ENCODE measurements around the gene ASCL2.

DNA sequence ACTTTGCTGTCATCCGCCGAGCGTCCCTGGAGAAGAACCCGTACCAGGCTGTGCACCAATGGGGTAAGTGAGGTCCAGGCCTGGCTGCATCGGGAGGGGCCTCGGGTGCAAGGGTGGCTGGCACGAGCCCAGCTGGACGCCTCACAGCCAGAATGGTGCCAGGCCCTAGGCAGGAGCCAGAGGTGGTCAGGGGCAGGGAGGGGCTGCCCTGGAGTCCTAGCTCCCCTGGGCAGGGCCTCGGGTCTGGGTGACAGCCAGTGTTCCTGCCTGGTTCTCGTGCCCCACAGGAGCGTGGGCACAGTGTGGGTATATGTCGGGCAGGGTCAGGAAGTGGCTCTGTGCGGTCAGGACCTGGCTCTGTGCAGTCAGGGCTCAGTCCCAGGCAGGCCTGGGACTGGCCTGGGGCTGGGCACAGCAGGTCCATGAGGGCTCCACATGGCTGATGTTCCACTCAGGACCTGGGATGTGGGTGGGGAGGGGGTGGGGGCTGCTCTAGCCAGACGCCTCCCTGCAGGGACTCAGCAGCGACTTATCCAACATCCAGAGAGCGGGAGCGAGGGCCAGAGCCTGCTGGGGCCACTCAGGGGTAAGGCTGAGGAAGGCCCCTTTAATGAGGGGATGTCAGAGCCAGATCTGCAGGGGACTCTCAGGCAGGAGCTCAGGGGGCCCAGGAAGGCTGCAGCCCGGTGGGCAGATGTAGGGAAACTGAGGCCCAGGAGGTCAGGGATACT, 32.7 kb upstream of the ASCL2 start:
- TF ChIP-seq, protein P1, sequence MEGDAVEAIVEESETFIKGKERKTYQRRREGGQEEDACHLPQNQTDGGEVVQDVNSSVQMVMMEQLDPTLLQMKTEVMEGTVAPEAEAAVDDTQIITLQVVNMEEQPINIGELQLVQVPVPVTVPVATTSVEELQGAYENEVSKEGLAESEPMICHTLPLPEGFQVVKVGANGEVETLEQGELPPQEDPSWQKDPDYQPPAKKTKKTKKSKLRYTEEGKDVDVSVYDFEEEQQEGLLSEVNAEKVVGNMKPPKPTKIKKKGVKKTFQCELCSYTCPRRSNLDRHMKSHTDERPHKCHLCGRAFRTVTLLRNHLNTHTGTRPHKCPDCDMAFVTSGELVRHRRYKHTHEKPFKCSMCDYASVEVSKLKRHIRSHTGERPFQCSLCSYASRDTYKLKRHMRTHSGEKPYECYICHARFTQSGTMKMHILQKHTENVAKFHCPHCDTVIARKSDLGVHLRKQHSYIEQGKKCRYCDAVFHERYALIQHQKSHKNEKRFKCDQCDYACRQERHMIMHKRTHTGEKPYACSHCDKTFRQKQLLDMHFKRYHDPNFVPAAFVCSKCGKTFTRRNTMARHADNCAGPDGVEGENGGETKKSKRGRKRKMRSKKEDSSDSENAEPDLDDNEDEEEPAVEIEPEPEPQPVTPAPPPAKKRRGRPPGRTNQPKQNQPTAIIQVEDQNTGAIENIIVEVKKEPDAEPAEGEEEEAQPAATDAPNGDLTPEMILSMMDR (conservative IDR thresholded peaks at IDR 0.05), result no peak
- no peak for TF ChIP-seq ZFX (IDR thresholded peaks at IDR 0.05)
